ENCODE data around the gene ZDHHC3.

The ZDHHC3 gene

GRCh38 chr3:44948239-44948638, 27.7 kb downstream of the ZDHHC3 start:
- TF ChIP-seq CTCF (IDR thresholded peaks at IDR 0.05; ENCODE audit: insufficient read depth, low read depth, low read length, missing control alignments), result no peak

GRCh38 chr3:44942202-44942921, 33.6 kb downstream of the ZDHHC3 start:
- no peak overlapping the region for H3K4me3 ChIP-seq (ENCODE audit: low read depth, low read length)
- no peak for TF ChIP-seq CTCF (IDR thresholded peaks at IDR 0.05; ENCODE audit: insufficient read depth, low read depth, low read length, missing control alignments)
- no peak for DNase-seq (ENCODE audit: low read depth)

More at GRCh38 chr3:44948239-44948638, 27.7 kb downstream of the ZDHHC3 start:
- H3K4me3 ChIP-seq (ENCODE audit: low read depth, low read length), result no peak overlapping the region
- DNase-seq (ENCODE audit: low read depth), result no peak

GRCh38 chr3:44939581-44940036, 36.4 kb downstream of the ZDHHC3 start:
- no peak for DNase-seq (ENCODE audit: low read depth)
- no peak for TF ChIP-seq CTCF (IDR thresholded peaks at IDR 0.05; ENCODE audit: insufficient read depth, low read depth, low read length, missing control alignments)
- no peak overlapping the region for H3K4me3 ChIP-seq (ENCODE audit: low read depth, low read length)

GRCh38 chr3:44932986-44933944, 42.7 kb downstream of the ZDHHC3 start:
- no peak for TF ChIP-seq CTCF (IDR thresholded peaks at IDR 0.05; ENCODE audit: insufficient read depth, low read depth, low read length, missing control alignments)
- DNase-seq (ENCODE audit: low read depth), result no peak
- no peak overlapping the region for H3K4me3 ChIP-seq (ENCODE audit: low read depth, low read length)

GRCh38 chr3:44932271-44932670, 43.7 kb downstream of the ZDHHC3 start:
- H3K4me3 ChIP-seq (ENCODE audit: low read depth, low read length), result no peak overlapping the region
- no peak for DNase-seq (ENCODE audit: low read depth)
- no peak for TF ChIP-seq CTCF (IDR thresholded peaks at IDR 0.05; ENCODE audit: insufficient read depth, low read depth, low read length, missing control alignments)

- H3K4me3 ChIP-seq (ENCODE audit: low read depth, low read length), result no peak overlapping the region
- no peak for TF ChIP-seq CTCF (IDR thresholded peaks at IDR 0.05; ENCODE audit: insufficient read depth, low read depth, low read length, missing control alignments)
- no peak for DNase-seq (ENCODE audit: low read depth)
Observed at GRCh38 chr3:44931791-44932190, 44.2 kb downstream of the ZDHHC3 start.

All from GM12865 (cell line).